AG04449 (cell line): ENCODE measurements around the gene MRPL48.

Experiments
- CTCF ChIA-PET: fragments of 350-600 bp; formaldehyde crosslinking; extraction: SDS; loops from one replicate; lab custom pipeline; 2021; ENCODE audit warnings: antibody characterized with exemption; lab: Yijun Ruan, JAX
- POLR2A ChIA-PET: fragments of 400-600, 350-600 bp; formaldehyde crosslinking; extraction: SDS; loops from one replicate; lab custom pipeline; 2020; ENCODE audit warnings: antibody characterized with exemption, inconsistent platforms; lab: Yijun Ruan, JAX
- DNase-seq: peaks from one replicate; pipeline ENCODE4 v3.0.0-alpha.2; 2010; ENCODE audit warnings: low read depth, low spot score
- H3K4me3 ChIP-seq: 2 replicates; pipeline ENCODE4 v1.5.1; 2011; ENCODE audit warnings: low read depth, mild to moderate bottlenecking, control low read depth, low read length
- TF ChIP-seq, protein P1 (sequence below): IDR thresholded peaks from one replicate; pipeline ENCODE4 v1.5.1; 2011; ENCODE audit warnings: mild to moderate bottlenecking, moderate library complexity, low read length, control low read depth, inconsistent platforms; ENCODE audit not compliant: insufficient read depth; ENCODE audit errors: missing control alignments

Gene MRPL48

DNA sequence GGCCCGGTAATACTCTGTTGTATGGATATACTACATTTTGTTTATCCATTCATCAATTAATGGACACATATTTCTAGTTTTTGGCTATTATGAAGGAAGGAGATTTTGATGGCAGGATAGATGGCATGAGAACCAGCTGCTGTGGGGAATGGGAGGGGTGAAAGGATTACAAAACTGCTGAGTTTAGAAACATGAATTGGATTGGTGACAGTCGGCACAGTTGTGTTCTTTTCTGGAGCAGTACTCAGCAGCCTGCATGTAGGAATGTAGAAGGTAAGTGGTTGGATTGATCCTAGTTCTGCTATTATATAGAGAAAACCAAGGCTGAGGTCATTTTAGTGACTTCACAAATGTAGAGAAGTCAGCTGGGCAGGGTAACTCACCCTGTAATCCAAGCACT lies 96.2 kb downstream of the MRPL48 start:
- TF ChIP-seq, protein P1, sequence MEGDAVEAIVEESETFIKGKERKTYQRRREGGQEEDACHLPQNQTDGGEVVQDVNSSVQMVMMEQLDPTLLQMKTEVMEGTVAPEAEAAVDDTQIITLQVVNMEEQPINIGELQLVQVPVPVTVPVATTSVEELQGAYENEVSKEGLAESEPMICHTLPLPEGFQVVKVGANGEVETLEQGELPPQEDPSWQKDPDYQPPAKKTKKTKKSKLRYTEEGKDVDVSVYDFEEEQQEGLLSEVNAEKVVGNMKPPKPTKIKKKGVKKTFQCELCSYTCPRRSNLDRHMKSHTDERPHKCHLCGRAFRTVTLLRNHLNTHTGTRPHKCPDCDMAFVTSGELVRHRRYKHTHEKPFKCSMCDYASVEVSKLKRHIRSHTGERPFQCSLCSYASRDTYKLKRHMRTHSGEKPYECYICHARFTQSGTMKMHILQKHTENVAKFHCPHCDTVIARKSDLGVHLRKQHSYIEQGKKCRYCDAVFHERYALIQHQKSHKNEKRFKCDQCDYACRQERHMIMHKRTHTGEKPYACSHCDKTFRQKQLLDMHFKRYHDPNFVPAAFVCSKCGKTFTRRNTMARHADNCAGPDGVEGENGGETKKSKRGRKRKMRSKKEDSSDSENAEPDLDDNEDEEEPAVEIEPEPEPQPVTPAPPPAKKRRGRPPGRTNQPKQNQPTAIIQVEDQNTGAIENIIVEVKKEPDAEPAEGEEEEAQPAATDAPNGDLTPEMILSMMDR, result no peak
- POLR2A ChIA-PET, result no interaction called here
- DNase-seq, result no peak
- no peak overlapping the region for H3K4me3 ChIP-seq
- CTCF ChIA-PET, result no interaction called here

DNA sequence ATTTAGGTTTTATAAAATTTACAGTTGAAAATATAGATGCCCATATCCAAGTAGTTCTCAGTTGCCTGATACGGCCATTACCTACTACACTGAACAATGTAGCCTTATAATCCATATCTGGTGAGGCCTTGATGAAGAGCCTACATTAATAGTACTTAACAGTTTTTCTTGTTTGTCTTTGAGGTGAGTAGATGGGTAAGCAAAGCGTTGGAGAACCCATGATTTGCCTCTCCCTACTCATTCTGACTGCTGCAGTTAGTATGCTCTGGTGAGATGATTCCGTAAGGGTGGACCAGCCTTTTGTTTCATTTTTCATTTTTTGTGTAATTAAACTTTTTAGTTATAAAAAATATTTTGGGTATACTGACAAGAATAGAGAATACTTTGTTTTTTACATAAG lies 100.6 kb downstream of the MRPL48 start:
- ChIA-PET POLR2A (no interaction called here), CTCF (no interaction called here)
- DNase-seq, result no peak
- TF ChIP-seq, protein P1, result no peak
- H3K4me3 ChIP-seq, result no peak overlapping the region

DNA sequence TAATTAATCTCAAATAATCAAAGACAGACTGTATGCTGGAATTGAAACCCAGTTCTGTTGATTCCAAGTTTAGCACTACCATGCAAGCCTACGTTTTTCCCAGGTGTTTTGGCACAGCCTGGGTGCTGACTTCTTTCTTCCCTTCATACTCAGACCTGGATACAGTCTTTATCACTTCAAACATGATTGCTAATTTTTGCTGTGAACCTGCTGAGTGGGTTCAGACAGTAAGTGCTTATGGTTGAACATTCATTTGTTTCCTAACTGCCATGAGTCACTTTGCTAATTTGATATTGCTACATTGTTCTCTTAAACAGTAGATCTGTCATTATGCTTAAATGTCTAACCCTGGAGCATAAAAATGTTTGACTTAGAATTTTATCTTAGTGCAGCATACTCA lies 101.3 kb downstream of the MRPL48 start:
- ChIA-PET CTCF (interaction anchor here (0.7 kb wide), 1 partner anchor 8 kb away, joined by 4 read pairs; no protein-coding TSS in a partner anchor), POLR2A (no interaction called here)
- DNase-seq, result no peak
- TF ChIP-seq, protein P1, result no peak
- no peak overlapping the region for H3K4me3 ChIP-seq

DNA sequence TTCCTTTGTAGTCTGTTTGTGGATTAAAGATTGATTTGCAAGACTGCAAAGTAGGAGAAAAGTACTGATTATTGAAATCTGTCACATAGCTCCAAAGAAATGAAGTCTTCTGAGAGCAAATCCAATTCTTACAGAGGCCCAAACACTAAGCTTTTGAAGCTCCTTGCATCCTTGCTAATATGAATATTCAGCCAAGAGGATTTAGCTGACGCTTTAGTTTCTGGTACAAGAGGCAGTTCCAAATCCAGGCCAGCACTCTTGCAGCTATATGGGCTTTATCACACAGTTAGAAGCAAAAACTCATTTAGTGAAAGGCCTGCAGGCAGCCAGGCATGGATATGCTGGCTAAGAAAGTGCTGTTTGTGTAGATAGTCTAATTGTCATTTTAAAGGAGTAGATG lies 101.9 kb downstream of the MRPL48 start:
- DNase-seq, result no peak
- H3K4me3 ChIP-seq, result no peak overlapping the region
- CTCF ChIA-PET, result interaction anchor here (0.7 kb wide), 1 partner anchor 9 kb away, joined by 4 read pairs; no protein-coding TSS in a partner anchor
- POLR2A ChIA-PET, result no interaction called here
- TF ChIP-seq, protein P1, result no peak

DNA sequence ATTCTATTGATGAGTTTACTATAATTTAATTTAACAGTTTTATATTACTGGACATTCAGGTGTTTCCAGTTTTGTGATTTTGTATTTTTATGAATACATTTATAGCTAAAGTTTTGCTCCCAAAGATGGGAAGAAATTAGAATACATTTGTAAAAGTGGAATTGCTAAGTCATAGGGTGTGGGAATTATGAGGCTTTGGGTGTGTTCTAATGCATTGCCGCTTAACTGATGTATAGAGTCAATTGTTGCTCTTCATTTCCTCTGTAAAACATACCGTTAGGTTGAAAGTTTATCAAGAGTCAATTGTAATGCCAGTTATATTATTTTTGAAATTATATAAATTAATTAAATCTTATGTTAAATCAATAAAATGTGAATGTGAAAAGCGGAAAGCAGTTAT lies 105.4 kb downstream of the MRPL48 start:
- no peak for DNase-seq
- TF ChIP-seq, protein P1, result no peak
- POLR2A ChIA-PET, result no interaction called here
- CTCF ChIA-PET, result no interaction called here
- no peak overlapping the region for H3K4me3 ChIP-seq

DNA sequence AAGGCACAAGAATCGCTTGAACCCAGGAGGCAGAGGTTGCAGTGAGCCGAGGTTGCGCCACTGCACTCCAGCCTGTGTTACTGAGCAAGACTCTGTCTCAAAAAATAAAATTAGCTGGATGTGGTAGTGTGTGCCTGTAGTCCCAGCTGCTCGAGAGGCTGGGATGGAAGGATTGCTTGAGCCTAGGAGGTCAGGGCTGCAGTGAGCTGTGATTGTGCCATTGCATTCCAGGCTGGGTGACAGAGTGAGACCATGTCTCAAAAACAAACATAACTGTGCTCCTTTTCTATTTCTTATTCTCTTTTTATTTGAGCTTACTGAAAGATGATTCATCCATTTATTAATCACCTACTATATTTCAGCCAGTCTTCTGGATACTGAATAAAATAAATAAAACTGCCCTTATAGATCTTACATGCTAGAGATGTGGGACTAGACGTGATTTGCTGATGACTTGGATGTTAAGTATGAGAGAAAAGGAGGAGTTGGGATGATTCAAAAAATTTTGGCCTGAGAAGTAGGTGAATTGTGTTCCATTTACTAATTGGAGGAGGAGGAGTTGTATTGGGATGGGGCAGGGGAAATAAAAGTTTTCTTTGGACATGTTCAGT lies 107.2 kb downstream of the MRPL48 start:
- CTCF ChIA-PET, result interaction anchor here (0.8 kb wide), 1 partner anchor 10 kb away, joined by 3 read pairs; no protein-coding TSS in a partner anchor
- POLR2A ChIA-PET, result no interaction called here

More for the DNA sequence above, 107.2 kb downstream of the MRPL48 start:
- TF ChIP-seq, protein P1, result no peak
- no peak for DNase-seq
- H3K4me3 ChIP-seq, result no peak overlapping the region
